ENCODE data around the gene CDH24.

CDH24 gene

DNA sequence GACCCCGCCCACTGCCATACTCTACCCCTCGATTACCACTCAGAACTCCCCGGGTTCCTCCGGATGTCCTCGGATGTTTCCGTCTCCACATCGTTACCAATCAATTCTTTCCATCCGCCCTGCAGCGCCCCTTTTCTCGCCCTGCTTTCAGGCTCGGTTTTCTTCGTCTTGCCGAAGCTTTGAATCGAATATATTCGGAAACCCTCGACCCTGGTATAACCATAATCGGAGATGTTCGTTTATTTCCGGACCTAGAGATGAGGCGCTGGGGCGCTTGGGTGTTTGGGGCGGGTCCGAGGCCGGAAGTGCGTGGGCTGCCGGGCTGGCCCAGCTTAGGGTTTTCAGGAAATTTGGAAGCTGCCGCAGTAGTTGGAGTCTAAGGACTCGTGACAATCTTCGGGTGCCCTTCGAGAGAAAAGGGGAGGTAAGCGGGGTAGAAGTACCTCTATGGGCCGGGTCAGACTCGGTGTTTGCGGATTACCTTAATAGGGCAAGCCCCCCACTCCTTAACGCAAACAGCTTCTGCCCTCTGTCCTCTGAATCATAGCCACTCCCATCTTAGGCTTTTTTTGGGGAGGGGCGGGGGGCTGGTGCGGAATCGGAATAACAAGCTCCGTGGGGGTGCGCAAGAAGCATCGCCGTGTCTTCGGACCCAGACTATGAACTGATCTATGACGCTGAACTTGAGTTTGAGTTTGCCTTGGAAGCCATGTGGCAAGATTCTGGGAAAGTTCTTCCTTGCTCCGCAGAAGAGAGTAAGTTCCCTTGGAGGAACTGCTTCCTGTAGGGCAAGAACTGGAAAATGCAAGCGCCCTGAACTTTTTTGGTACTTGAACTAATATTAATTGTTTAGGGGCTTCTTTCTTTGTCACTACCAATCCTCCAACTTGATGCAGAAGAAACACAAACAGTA lies 38.1 kb upstream of the CDH24 start, which contains the start of gene C14orf119:
C14orf119 (plus strand) TSS at position 310 of the 913 bp plus-strand sequence. CDS start 2,154 bp downstream, outside the sequence.
- TF ChIP-seq, protein P1, sequence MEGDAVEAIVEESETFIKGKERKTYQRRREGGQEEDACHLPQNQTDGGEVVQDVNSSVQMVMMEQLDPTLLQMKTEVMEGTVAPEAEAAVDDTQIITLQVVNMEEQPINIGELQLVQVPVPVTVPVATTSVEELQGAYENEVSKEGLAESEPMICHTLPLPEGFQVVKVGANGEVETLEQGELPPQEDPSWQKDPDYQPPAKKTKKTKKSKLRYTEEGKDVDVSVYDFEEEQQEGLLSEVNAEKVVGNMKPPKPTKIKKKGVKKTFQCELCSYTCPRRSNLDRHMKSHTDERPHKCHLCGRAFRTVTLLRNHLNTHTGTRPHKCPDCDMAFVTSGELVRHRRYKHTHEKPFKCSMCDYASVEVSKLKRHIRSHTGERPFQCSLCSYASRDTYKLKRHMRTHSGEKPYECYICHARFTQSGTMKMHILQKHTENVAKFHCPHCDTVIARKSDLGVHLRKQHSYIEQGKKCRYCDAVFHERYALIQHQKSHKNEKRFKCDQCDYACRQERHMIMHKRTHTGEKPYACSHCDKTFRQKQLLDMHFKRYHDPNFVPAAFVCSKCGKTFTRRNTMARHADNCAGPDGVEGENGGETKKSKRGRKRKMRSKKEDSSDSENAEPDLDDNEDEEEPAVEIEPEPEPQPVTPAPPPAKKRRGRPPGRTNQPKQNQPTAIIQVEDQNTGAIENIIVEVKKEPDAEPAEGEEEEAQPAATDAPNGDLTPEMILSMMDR (conservative IDR thresholded peaks at IDR 0.05; ENCODE audit: low read depth), result no peak
- peak; percentile 100 for DNase-seq (ENCODE audit: low spot score)
- peak within 1 kb of the TSS; percentile 96 for H3K27ac ChIP-seq
- CTCF ChIA-PET, result interaction anchor here (0.6 to 2.1 kb wide), 6 partner anchors 18 to 66 kb away, joined by 3 to 12 read pairs (median 6); no protein-coding TSS in a partner anchor
- POLR2A ChIA-PET (ENCODE audit: low non-redundant PET), result interaction anchor here (0.6 to 1.7 kb wide), 3 partner anchors 16 to 87 kb away, joined by 3 to 5 read pairs (median 4); no protein-coding TSS in a partner anchor

DNA sequence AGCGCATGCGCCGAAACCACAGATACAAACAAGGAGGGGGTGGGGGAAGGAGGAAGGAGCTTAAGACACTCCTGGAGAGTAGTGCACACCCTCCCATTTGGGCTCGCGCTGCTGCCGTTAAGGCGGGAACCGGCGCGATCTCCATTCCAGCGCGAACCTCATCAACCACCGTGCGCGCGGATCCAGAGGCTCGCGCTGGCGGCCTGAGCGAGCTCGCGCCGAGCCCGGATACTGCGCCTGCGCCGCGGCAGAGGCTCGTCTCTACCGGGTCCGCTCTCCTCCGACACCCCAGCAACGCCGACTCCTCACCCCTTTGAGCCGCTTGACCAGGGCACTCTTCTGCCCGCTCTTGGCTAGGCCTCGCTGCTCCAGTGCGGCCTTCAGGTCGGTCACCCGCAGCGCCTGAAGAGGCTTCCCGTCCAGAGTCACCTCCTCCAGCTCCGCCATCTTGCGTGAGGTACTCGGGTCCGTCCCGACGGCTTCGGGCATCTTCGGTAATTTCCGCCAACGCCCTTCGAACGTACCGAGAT lies 37.4 kb upstream of the CDH24 start, which contains the start of gene ACIN1:
ACIN1 (minus strand) TSS at position 471 of the 530 bp plus-strand sequence; CDS start at position 447, 24 bp downstream.
- POLR2A ChIA-PET (ENCODE audit: low non-redundant PET), result interaction anchor here (0.6 to 1.7 kb wide), 3 partner anchors 16 to 87 kb away, joined by 3 to 5 read pairs (median 4); no protein-coding TSS in a partner anchor
- H3K27ac ChIP-seq, result peak within 1 kb of the TSS; percentile 96

DNA sequence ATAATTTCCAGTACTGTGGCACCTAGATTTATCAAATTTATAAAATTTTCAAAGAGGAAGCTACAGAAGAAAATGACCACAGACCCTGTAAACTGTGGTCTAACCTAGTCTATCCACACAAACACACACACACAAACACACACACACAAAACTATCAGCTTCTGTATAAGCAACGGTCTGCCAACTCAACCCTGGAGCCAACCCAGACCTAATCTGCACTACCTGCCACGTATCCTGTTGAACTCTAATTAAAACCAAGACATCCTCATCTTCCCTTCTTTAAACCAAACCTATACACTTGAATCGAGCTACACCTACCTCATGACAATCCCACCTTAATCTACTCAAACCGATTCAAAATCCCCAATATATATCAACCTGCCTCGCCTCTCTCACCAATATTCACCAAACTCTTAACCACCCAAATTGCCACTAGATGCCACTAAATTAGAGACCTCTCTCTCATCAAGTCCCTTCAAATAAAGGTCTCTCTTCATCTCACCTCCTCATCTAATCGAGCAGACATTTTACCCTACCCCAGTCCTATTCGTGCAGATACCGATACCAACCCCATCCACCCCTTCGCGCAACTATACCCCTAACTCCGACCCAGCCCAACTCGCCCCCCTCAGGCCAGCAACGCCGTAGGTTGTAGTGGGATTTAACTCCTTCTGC lies 36.8 kb upstream of the CDH24 start:
- ChIA-PET POLR2A (ENCODE audit: low non-redundant PET) (interaction anchor here (0.6 to 1.7 kb wide), 3 partner anchors 15 to 88 kb away, joined by 3 to 5 read pairs (median 4); no protein-coding TSS in a partner anchor), CTCF (interaction anchor here (1.2 to 2.1 kb wide), 2 partner anchors 17 to 25 kb away, joined by 8 to 12 read pairs; no protein-coding TSS in a partner anchor)
- TF ChIP-seq, protein P1 (conservative IDR thresholded peaks at IDR 0.05; ENCODE audit: low read depth), result no peak
- no peak for DNase-seq (ENCODE audit: low spot score)
- H3K27ac ChIP-seq, result peak overlapping the region; percentile 96

More for the DNA sequence above, 37.4 kb upstream of the CDH24 start, which contains the start of gene ACIN1:
- TF ChIP-seq, protein P1 (conservative IDR thresholded peaks at IDR 0.05; ENCODE audit: low read depth), result no peak
- peak; percentile 84 for DNase-seq (ENCODE audit: low spot score)
- CTCF ChIA-PET, result interaction anchor here (0.6 to 2.1 kb wide), 5 partner anchors 17 to 65 kb away, joined by 3 to 12 read pairs (median 8); no protein-coding TSS in a partner anchor

DNA sequence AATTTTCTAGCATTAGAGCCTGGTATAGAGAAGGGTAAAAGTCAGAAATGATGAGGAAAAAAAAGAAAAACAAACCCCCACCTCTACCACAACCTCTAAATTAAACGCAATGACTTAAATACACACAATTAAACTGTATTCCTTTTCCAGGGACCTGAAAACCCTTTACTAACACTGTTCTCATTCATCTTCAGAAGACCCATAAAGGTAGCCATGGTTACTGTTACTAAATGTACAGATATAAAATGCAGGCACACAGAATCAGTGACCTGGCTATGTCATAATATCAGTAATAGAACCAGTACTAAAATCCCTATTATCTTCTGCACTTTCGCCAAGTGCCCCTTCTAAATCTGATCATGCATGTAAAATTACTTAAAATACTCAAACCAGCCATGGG lies 36.2 kb upstream of the CDH24 start:
- TF ChIP-seq, protein P1 (conservative IDR thresholded peaks at IDR 0.05; ENCODE audit: low read depth), result no peak
- no peak overlapping the region for H3K27ac ChIP-seq
- POLR2A ChIA-PET (ENCODE audit: low non-redundant PET), result no interaction called here
- CTCF ChIA-PET, result interaction anchor here (2.1 kb wide), 1 partner anchor 16 kb away, joined by 12 read pairs; no protein-coding TSS in a partner anchor
- DNase-seq (ENCODE audit: low spot score), result no peak

DNA sequence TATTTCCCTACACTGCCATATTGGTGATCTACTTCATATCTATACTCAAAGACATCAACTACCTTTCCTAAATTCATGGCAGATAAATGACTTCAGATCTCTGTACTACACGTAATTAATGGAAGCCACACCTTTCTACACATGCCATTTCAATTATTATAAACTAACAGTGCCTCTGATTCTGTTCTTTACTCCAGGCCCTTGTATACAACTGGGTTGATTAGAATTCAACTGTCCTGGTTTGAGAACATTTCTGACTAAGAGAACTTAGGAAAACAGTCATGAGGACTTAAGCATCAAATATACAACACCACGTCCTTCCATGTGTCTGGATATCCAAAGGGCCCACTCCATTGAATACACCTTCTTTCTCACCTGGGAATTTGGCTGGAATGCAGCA lies 35.8 kb upstream of the CDH24 start:
- ChIA-PET POLR2A (ENCODE audit: low non-redundant PET) (no interaction called here), CTCF (interaction anchor here (3.4 kb wide), 1 partner anchor 16 kb away, joined by 15 read pairs; no protein-coding TSS in a partner anchor)
- no peak overlapping the region for H3K27ac ChIP-seq
- TF ChIP-seq, protein P1 (conservative IDR thresholded peaks at IDR 0.05; ENCODE audit: low read depth), result no peak
- DNase-seq (ENCODE audit: low spot score), result no peak
